ENCODE measurements around the gene COX20.
A peak's percentile ranks its signal among the peaks of the same experiment; 100 is the strongest.

The COX20 gene

GRCh38 chr1:244851546-244852231 lies 16.2 kb downstream of the COX20 start:
- no peak for DNase-seq (ENCODE audit: low spot score)

GRCh38 chr1:244852694-244853093 lies 17.2 kb downstream of the COX20 start:
- no peak for DNase-seq (ENCODE audit: low spot score)

DNA sequence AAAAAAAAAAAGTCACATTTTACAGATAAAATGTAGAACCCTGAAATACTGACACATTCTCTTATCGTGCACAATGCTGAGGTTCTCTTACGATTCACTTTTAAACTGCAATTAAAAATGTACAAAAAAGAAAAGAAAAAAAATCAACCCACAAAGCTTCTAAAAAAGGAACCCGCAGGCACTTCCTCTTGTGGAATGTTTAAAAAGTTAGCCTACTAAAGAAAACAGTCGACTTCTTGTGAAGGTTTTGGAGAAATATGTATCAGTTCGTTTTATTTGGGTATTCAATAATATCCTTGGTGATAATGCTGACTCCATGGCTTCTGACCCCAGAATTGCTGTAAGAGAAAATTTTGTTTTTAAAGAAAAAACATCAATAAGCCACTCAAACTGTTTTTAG lies 18.7 kb downstream of the COX20 start:
- no peak for DNase-seq (ENCODE audit: low spot score)

GRCh38 chr1:244854865-244855578 lies 19.6 kb downstream of the COX20 start:
- no peak for DNase-seq (ENCODE audit: low spot score)

DNA sequence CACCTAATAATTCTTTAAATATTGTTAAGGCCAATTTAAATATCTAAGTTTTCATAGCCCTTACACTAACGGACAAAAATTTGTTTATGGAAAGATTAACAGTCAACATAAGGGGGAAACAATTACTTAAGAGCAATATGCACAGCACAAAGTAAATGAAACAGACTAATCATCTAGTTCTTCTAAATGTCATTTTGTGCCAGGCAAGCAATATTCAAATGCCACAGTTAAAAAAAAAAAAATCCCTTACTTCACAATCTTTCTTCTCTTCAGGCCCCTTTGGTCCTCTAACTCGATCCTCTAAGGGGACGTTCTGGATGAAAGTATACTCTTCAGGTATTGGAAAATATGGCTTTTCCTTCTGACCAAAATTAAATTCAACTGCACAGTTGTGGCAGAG lies 22.3 kb downstream of the COX20 start:
- DNase-seq (ENCODE audit: low spot score) = no peak

GRCh38 chr1:244858357-244858756 lies 22.9 kb downstream of the COX20 start:
- DNase-seq (ENCODE audit: low spot score) = no peak

DNA sequence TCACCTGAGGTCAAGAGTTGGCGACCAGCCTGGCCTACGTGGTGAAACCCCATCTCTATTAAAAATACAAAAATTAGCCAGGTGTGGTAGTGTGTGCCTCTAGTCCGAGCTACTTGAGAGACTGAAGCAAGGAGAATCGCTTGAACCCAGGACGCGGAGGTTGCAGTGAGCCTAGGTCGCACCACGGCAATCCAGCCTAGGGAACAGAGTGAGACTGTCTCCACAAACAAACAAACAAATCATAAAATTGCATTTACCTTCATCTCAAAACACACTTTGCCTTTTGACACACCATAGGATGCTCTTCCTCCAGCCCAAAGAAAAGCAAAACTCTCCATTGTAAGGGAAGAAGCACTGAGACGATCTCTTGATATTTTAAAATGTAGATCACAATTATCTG lies 24.6 kb downstream of the COX20 start:
- no peak for DNase-seq (ENCODE audit: low spot score)

DNA sequence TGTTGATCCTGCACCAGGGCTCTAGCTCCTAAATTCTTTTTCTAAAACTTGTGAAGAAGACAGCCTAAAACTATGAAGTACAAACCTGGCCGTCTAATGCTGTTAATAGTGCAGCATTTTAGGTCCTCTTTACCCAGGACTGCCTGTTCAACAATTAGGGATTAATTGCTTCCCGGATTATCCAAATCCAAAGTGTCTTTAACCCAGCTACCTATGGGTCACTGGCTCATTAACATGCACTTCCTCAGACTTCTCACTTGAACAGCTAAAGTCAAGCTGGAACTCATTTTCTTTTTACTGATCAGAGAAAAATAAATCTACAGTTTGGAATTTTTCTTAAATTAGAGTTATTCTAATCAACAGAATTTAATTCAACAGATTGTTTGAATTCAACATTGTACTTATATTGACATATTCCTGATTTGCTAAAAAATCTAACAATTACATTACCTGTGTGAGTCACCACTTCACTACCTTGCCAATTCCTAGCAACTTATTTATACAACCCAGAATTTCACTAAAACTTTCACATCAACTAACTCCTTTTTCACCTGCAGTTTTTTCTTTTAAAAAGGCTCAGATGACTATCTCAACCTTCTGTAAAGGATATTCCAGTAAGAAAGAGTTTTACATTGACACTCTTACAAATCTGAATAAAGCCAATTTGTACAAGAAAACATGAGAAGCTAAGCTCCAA lies 25.6 kb downstream of the COX20 start:
- no peak for DNase-seq (ENCODE audit: low spot score)

GRCh38 chr1:244861683-244862082 lies 26.2 kb downstream of the COX20 start:
- DNase-seq (ENCODE audit: low spot score) = no peak

DNA sequence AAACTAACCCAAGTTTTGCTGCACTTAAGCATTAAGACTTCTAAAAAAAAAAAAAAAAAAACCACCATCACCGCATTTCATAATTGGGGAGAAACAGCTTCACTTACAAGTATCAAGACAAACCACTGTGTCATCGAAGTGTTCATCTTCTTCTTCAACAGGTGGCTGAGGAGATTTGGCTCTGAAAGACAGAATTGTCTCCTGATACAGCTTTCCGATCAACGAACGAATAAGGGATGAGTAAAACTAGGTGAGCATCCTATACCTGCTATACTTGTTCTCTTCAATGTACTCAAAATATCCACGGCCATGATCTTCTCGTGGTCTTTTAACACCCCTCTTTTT lies 26.9 kb downstream of the COX20 start:
- no peak for DNase-seq (ENCODE audit: low spot score)

- peak; percentile 97 for DNase-seq (ENCODE audit: low spot score)
These were observed 27.4 kb downstream of the COX20 start for GRCh38 chr1:244862699-244863490.

DNA sequence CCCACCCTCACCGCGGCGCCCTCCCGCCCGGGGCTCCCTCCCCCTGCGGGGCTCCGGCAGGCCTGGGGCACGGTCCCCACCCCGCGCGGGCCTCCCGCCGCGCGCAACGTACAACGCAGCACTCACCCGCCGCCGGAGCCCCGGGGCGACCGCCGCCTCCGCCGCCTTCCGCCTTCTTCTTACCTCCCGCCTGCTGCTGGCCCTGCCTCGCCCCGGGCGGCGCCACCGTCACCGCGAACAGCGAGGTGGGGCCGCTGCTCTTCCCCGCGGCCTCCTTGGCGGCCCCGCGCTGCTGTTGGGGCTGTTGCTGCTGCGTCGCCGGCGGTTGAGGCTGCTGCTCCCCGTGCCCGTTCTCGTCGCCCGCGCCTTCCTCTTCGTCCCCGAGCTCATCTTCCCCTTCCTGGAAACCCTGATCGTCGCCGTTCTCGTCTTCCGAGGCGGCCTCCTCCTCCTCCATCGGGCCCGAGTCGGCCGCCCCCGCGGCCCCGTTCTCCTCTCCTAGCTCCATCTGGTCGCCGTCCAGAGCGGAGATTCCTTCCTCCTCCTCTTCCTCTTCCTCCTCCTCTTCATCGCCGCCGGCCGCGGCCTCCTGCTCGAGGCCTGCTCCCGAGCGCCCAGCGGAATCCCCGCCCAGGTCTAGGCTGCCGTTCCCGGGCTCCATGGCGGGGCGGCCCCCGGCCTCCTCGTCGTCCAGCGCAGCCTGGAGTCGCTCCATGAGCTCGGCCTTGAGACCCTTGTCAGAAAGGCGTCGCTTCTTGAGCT lies 28.2 kb downstream of the COX20 start:
- DNase-seq (ENCODE audit: low spot score) = peak; percentile 70

DNA sequence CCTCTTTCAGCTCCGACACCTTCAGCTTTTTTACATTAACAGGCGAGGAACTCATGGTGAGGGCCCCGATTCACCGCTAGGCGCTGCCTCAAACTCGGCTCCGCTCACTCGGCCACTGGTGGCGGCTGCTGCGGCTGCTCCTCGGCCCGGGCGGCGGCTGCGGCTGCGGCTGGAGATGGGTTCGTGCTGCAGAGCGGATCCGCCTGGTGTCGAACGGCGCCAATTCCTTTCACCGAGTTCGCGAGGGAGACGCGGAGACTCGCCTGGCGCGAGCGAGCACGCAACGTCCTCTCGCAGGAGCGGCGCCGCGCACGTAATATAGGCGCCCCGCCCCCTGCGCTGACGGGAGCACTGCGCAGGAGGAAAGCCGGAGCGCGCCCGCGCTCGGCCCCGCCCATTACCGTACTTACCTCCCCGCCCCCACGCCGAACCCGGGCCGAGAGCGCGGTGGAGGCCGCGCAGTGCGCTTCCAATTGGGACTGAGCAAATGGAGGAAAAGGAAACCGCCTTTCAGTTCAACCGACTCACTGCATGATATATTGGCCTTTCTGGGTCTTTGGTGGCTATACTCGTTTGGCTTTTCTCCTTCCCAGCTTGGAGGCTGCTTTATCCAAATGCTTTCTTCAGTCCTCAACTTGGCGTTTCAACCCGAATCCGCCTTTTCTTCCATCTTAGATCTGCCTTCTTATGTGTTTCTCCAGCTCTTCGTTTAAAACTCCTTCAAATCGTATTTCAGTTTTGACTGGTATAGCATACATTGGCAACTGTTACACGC lies 29.0 kb downstream of the COX20 start, which contains the start of gene HNRNPU:
HNRNPU (minus strand) TSS at position 291 of the 775 bp plus-strand sequence; CDS start at position 55, 236 bp downstream.
- peak; percentile 99 for DNase-seq (ENCODE audit: low spot score)

GRCh38 chr1:244865028-244865371 lies 29.5 kb downstream of the COX20 start:
- DNase-seq (ENCODE audit: low spot score) = peak; percentile 77

- DNase-seq (ENCODE audit: low spot score) = no peak
These were observed 30.4 kb downstream of the COX20 start for GRCh38 chr1:244865820-244866219.

- no peak for DNase-seq (ENCODE audit: low spot score)
These were observed 30.9 kb downstream of the COX20 start for GRCh38 chr1:244866355-244866754.

DNA sequence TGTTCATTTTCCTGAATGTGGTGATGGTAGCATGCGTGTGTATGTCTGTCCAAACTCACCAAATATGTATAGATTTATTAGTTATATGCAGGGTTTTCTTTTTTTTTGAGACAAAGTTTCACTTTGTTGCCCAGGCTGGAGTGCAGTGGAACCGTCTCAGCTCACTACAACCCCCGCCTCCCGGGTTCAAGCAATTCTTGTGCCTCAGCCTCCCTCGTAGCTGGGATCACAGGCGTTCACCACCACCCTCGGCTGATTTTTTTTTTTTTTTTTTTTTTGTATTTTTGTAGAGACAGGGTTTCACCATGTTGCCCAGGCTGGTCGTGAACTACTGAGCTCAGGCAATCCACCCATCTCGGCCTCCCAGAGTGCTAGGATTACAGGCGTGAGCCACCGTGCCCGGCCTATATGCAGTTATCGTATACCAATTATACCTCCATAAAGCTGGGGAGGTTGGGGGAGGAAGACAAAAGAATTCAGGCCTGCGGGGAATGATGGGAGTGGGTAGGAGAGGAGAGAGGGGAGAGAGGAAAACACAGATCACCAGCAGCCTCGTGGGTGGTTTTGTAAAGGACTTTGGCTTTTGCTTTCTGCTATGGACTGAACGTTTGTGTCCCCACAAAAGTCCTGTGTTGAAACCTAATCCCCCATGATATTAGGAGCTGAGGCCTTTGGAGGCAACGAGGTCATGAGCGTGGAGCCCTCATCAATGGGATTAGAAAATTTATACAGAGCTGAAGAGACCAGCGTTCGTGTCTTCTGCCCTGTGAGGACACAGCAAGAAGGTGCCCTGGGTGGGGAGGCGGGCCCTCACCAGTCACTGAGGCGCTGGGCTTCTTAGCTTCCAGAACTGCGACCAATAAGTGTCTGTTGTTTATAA lies 33.3 kb downstream of the COX20 start:
- DNase-seq (ENCODE audit: low spot score) = no peak

DNA sequence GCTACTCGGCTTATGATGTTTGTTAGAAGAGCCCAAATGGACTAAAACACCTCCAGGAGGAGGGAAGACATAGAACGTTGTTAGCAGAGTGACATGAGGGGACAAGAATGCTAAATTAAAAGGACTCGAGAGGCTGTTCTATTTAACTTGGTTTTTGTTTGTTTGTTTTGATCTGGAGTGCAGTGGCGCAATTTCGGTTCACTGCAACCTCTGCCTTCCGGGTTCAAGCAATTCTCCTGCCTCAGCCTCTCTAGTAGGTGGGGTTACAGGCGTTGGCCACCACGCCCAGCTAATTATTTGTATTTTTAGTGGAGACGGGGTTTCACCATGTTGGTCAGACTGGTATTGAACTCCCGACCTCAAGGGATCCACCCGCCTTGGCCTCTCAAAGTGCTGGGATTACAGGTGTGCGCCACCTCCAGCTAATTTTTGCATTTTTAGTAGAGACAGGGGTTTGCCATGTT lies 33.9 kb downstream of the COX20 start:
- no peak for DNase-seq (ENCODE audit: low spot score)

DNA sequence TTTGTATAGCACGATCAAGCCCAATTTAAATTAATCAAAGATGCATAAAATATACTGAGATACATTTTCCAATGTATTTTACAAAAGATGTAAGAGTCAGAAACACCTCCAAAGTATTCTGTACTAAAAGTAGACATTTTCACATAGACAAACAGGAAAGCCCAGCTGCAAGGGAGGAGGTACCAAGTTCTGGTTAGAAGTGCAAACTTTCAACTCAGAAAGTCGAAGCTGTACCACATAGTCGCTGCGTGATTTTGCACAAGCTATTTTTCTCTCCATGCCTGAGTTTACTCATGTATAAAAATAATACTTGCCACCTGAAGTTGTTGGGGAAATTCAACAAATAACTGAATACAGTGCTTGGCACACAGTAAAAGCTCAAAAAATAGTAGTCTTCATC lies 34.5 kb downstream of the COX20 start:
- no peak for DNase-seq (ENCODE audit: low spot score)
